SJSA1 (cell line): ENCODE measurements around the gene TBC1D23. TPM values are rescaled to one million over a fixed set of nuclear protein-coding genes. Genes with fewer than 3 reads are reported as not detected.
"Not testable (repeated sequence)": the region's sequence is repeated elsewhere in the genome, so short reads cannot be mapped to it uniquely, and the experiment has no call there.

ENCODE experiments used
- DNase-seq, 2 experiments: peaks; one replicate each; pipeline ENCODE4 v3.0.0-alpha.2; 2015 to 2020; ENCODE audit warnings: low spot score in 2 of 2, low read depth in 1 of 2
- H3K27ac ChIP-seq: fragments of 250-450 bp; sonication (Bioruptor Pico); 2 replicates; pipeline ENCODE4 v1.5.1; 2020; ENCODE audit warnings: mild to moderate bottlenecking, moderate library complexity
- H3K27me3 ChIP-seq: fragments of 250-450 bp; sonication (Bioruptor Pico); replicated peaks from 2 replicates; pipeline ENCODE4 v1.5.1; 2020; ENCODE audit warnings: mild to moderate bottlenecking, moderate library complexity
- H3K36me3 ChIP-seq: fragments of 250-450 bp; sonication (Bioruptor Pico); 2 replicates; pipeline ENCODE4 v1.5.1; 2020; ENCODE audit warnings: mild to moderate bottlenecking
- H3K4me1 ChIP-seq: fragments of 250-450 bp; sonication (Bioruptor Pico); replicated peaks from 2 replicates; pipeline ENCODE4 v1.6.1; 2021; ENCODE audit warnings: mild to moderate bottlenecking
- H3K4me3 ChIP-seq: fragments of 250-450 bp; sonication (Bioruptor Pico); 2 replicates; pipeline ENCODE4 v1.5.1; 2020; ENCODE audit warnings: mild to moderate bottlenecking
- H3K9me3 ChIP-seq: fragments of 250-450 bp; sonication (Bioruptor Pico); replicated peaks from 2 replicates; pipeline ENCODE4 v1.5.1; 2020; ENCODE audit warnings: mild to moderate bottlenecking
- total RNA-seq: library from RNA; depleted of rRNA; stranded (reverse); fragments of >200 nt; shearing (Covaris generic); gene quantifications from 2 replicates; pipeline ENCODE4 v1.2.3, GENCODE V29; 2014

Gene TBC1D23
- total RNA-seq, 1 experiment from 2014 or later = 35.3 TPM

GRCh38 chr3:100330651-100331050, 69.9 kb downstream of the TBC1D23 start:
- Histone ChIP-seq H3K4me1 (peaks cover 9% of the 10 kb centered on the region), H3K27me3 (no peaks in the 10 kb centered on the region), H3K4me3 (no peak overlapping the region), H3K9me3 (no peaks in the 10 kb centered on the region), H3K27ac (no peak overlapping the region), H3K36me3 (peaks cover 15% of the 10 kb centered on the region)
- no peak for DNase-seq

GRCh38 chr3:100331660-100332059, 70.9 kb downstream of the TBC1D23 start:
- Histone ChIP-seq H3K36me3 (peaks cover 10% of the 10 kb centered on the region), H3K4me3 (no peak overlapping the region), H3K27ac (no peak overlapping the region), H3K4me1 (peaks cover 9% of the 10 kb centered on the region), H3K9me3 (no peaks in the 10 kb centered on the region), H3K27me3 (no peaks in the 10 kb centered on the region)
- no peak for DNase-seq

GRCh38 chr3:100333051-100333450, 72.3 kb downstream of the TBC1D23 start:
- no peaks in the 10 kb centered on the region for H3K9me3 ChIP-seq
- no peak for DNase-seq
- H3K36me3 ChIP-seq = peaks cover 4% of the 10 kb centered on the region
- no peak overlapping the region for H3K4me3 ChIP-seq
- no peak overlapping the region for H3K27ac ChIP-seq
- H3K4me1 ChIP-seq = peaks cover 9% of the 10 kb centered on the region
- no peaks in the 10 kb centered on the region for H3K27me3 ChIP-seq

- Histone ChIP-seq H3K9me3 (no peaks in the 10 kb centered on the region), H3K4me3 (peak overlapping the region; percentile 91), H3K36me3 (peaks cover 7% of the 10 kb centered on the region), H3K27me3 (no peaks in the 10 kb centered on the region), H3K27ac (peak overlapping the region; percentile 50; the same call in 1 of the 2 replicates), H3K4me1 (peaks cover 9% of the 10 kb centered on the region)
- no peak for DNase-seq
Measured at GRCh38 chr3:100333970-100334487, 73.2 kb downstream of the TBC1D23 start.

- DNase-seq = peak; percentile 72 to 76
- no peaks in the 10 kb centered on the region for H3K27me3 ChIP-seq
- H3K4me1 ChIP-seq = peaks cover 9% of the 10 kb centered on the region
- H3K9me3 ChIP-seq = no peaks in the 10 kb centered on the region
- peaks cover 13% of the 10 kb centered on the region for H3K36me3 ChIP-seq
- peak within 1 kb of the TSS; percentile 91 for H3K4me3 ChIP-seq
- H3K27ac ChIP-seq = peak within 1 kb of the TSS; percentile 50
Measured at GRCh38 chr3:100334488-100335351, 73.9 kb downstream of the TBC1D23 start, which contains the start of gene NIT2. Gene NIT2, plus strand, starts transcription at chr3:100334757. Its CDS starts 35 bp downstream, at chr3:100334792.

- DNase-seq = no peak
- Histone ChIP-seq H3K4me1 (peaks cover 9% of the 10 kb centered on the region), H3K4me3 (peak overlapping the region; percentile 91), H3K36me3 (peaks cover 16% of the 10 kb centered on the region), H3K9me3 (no peaks in the 10 kb centered on the region), H3K27ac (peak overlapping the region; percentile 50; the same call in 1 of the 2 replicates), H3K27me3 (no peaks in the 10 kb centered on the region)
Measured at GRCh38 chr3:100335434-100335833, 74.6 kb downstream of the TBC1D23 start.

- H3K27ac ChIP-seq, DNase-seq, H3K4me1 ChIP-seq: not testable (repeated sequence)
Measured at GRCh38 chr3:100336229-100336628, 75.4 kb downstream of the TBC1D23 start.

GRCh38 chr3:100338911-100339310, 78.1 kb downstream of the TBC1D23 start:
- Histone ChIP-seq H3K27me3 (no peaks in the 10 kb centered on the region), H3K27ac (no peak overlapping the region), H3K36me3 (peaks cover 38% of the 10 kb centered on the region), H3K4me1 (peaks cover 9% of the 10 kb centered on the region), H3K9me3 (no peaks in the 10 kb centered on the region), H3K4me3 (no peak overlapping the region)
- DNase-seq = no peak

More at GRCh38 chr3:100336229-100336628, 75.4 kb downstream of the TBC1D23 start:
- H3K9me3 ChIP-seq, H3K27me3 ChIP-seq, H3K4me3 ChIP-seq: not testable (repeated sequence)
- H3K36me3 ChIP-seq = peaks cover 22% of the 10 kb centered on the region

GRCh38 chr3:100339786-100340185, 79.0 kb downstream of the TBC1D23 start:
- H3K9me3 ChIP-seq = no peaks in the 10 kb centered on the region
- 0 out of 2 replicates have a peak, but pooled peaks cover 4% of the 10 kb centered on the region for H3K4me1 ChIP-seq
- H3K27ac ChIP-seq = no peak overlapping the region
- no peak for DNase-seq
- H3K36me3 ChIP-seq = peaks cover 38% of the 10 kb centered on the region
- H3K27me3 ChIP-seq = no peaks in the 10 kb centered on the region
- no peak overlapping the region for H3K4me3 ChIP-seq

- no peak overlapping the region for H3K4me3 ChIP-seq
- H3K9me3 ChIP-seq = no peaks in the 10 kb centered on the region
- H3K4me1 ChIP-seq = 0 out of 2 replicates have a peak, but pooled peaks cover under 1% of the 10 kb centered on the region
- no peaks in the 10 kb centered on the region for H3K27me3 ChIP-seq
- H3K36me3 ChIP-seq = peaks cover 41% of the 10 kb centered on the region
- no peak for DNase-seq
- H3K27ac ChIP-seq = no peak overlapping the region
Measured at GRCh38 chr3:100340527-100340926, 79.7 kb downstream of the TBC1D23 start.

GRCh38 chr3:100348727-100349126, 87.9 kb downstream of the TBC1D23 start:
- Histone ChIP-seq H3K36me3 (peaks cover 60% of the 10 kb centered on the region), H3K27ac (no peak overlapping the region), H3K9me3 (no peaks in the 10 kb centered on the region), H3K4me3 (no peak overlapping the region), H3K4me1 (no peaks in the 10 kb centered on the region), H3K27me3 (no peaks in the 10 kb centered on the region)
- no peak for DNase-seq

- H3K27me3 ChIP-seq, H3K4me3 ChIP-seq, H3K9me3 ChIP-seq, H3K27ac ChIP-seq, H3K4me1 ChIP-seq, DNase-seq: not testable (repeated sequence)
- H3K36me3 ChIP-seq = peaks cover 56% of the 10 kb centered on the region
Measured at GRCh38 chr3:100351770-100352169, 91.0 kb downstream of the TBC1D23 start.

- Histone ChIP-seq H3K27ac (no peak overlapping the region), H3K36me3 (peaks cover 56% of the 10 kb centered on the region), H3K4me1 (no peaks in the 10 kb centered on the region), H3K4me3 (no peak overlapping the region), H3K27me3 (no peaks in the 10 kb centered on the region), H3K9me3 (no peaks in the 10 kb centered on the region)
- no peak for DNase-seq
Measured at GRCh38 chr3:100352296-100353231, 91.8 kb downstream of the TBC1D23 start.
